HG03280 (cell line): Measurements from ENCODE around the gene CHIT1.

Source experiments
- ATAC-seq: cut with Tn5 transposase; IDR thresholded peaks from one replicate; pipeline ENCODE4 v1.9.1; 2021; ENCODE audit warnings: mild to moderate bottlenecking, moderate library complexity; ENCODE audit not compliant: unreplicated experiment

The CHIT1 gene

DNA sequence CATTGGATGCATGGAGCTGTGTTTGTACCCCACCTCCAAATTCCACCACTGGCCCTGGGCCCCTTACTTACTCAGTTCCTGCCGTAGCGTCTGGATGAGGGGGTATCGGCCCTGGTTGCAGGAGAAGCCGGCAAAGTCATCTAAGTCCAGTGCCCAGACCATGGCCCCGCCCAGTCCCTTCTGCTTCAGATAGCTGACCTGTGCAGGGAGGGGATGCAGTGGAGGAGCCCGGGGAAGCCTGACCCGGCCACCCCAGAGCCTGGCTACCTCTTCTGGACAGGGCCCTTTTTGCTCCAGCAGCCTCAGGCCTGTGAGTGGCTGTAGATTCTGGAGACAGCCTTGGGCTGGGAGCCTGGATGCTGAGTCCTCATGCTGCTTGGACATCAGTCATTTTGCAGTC lies 11.8 kb downstream of the CHIT1 start:
- ATAC-seq, result no peak

DNA sequence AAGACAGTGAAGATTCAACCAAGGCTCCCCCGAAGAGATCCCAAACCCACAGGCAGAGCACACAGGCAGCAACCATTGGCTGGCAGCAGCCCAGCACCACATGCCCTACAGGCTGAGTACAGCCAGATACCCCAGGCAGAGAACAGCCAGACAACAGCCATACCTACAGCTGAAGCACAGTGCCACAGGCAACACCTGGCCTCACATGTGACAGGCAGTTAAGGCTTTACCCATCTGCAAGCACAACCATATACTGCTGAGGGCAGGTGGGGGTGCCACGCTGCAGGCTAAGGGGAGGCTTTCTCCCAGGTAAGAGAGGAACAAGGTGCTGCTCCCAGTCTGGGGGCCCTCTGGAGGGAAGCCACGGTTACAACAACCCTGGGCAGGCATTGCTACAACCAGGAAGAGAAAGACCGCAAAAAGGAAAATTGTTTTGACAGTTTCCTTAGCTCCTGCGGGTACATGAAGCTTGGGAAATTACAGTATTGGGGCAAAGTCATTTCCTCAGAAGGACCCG lies 12.3 kb downstream of the CHIT1 start:
- no peak for ATAC-seq

DNA sequence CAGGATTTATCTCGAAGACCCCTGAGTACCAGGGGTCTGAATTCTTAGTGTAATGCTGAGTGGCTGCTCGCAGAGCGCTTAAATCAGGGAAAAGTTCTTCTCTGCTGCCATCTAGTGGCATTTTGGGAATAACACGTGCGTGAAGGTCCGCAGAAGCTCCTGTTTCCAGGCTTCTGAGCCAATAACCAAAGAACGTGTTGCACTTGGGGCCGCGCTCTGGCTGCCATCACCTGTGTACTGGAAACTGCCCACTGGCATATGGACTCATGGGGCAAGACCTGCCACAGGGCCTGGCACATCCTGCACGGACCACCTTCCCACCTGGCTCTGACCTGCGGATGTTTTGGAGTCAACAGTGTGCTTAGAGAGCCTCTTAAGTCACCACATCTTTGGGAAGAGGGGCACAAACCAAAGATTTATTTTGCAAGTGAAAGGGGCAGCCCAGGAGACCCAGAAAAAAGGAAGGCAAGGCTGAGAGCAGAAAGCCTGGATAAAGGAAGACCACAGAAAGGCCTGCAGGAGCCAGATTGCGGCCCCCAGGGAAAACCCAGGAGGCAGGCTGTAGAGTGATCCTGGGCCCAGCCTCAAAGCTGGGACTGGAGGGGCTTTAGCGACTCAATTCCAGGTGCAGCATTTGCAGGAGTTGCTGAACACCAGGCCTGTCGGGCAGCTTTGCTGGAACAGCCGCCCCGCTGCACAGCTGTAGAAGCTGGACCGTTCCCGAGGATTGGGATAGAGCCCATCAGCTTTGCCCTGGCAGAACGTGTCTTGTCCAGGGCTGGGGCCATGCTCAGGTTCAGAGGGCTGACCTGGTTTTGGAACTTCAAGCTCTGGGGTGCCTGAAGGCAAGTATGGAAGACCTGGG lies 13.0 kb downstream of the CHIT1 start:
- ATAC-seq, result no peak

DNA sequence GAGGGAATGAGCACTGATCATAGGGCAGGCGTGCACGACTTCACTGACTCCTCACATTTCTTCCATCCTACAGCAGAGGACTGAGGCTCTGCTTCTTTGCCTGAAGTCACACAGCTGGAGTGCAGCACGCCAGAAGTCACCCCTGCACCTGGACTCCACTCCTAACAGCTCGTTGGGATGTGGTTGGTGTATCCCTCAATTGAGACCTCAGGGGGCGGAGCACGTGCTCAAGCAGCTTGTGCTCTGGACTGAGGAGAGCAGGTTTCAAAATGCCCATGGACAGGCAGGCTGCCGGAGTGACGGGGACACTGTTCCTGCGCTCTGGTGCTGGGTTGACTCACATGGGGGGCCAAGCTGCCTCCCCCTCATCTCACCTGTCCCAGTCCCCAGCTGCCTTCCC lies 13.9 kb downstream of the CHIT1 start:
- ATAC-seq, result no peak

DNA sequence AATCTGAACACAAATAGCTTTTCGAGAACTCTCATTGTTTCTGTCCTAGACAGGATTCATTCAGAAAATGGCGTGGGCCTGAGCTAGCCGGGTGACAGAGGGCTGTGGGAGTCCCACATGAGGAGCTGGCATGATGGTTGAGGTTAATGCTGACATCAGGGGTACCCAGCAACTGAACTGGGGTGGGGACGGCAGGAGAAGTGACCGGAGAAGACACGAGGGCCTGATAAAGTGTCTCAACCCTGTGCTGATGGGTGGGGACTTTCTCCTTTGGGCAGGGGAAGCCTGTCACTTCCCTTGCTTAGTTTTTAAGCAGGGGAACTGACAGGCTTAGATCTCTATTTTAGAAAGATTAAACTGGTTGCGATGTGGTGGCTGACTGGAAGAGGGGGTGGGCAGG lies 14.6 kb downstream of the CHIT1 start:
- ATAC-seq, result no peak

DNA sequence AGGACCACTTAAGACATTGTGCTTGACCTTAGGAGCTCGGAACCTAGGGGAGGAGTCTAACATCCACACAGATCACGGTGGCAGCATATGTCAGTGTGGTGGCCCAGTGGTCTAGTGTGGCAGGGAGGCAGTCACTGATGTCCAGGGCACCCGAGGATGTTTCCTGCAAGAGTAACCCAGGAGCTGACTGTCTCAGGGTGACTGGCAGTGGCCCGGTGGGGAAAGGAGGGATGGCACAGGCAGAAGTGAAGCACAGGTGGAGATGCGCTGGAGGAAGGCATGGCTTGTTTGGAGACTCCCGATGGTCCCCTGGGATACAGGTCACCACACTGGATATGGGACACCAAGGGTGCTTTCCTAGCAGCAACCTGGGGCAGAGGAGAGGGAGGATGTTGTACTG lies 16.3 kb downstream of the CHIT1 start:
- no peak for ATAC-seq

DNA sequence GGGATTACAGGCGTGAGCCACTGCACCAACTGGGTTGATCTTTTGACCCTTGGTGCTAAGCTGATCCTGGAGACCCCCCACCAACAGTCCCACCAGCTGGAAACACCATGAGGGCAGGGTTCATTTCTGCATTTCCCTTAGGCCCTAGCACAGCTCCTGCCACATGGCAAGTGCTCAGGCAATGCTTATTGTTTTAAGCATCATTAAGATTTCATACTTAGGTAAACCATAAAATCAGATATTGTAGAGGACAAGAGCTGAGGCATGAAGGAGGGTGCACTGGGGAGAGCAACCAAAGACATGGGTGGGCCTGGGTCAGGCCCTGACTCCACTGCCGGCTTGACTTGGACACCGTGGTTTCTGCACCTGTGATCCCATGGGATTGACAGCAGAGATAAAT lies 17.7 kb downstream of the CHIT1 start:
- ATAC-seq, result no peak

DNA sequence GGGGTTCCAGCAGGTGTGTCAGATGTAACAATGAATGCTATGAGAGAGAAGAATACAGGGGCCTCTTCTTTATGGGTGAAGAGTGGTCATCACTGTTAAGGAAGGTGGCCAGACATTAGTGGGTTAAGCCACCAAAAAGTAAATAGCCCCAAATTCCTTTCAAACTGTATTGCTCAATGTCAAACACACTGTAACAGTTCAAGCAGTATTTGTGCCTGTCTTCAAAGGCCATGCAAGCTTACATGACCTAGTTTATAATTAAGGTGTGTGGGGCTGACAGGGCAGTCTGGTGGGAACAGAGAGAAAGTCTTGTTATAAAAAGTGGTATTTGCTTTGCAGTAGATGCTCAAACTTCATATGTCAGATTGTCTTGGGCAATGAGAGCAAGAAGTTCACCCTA lies 18.5 kb downstream of the CHIT1 start:
- ATAC-seq, result no peak

DNA sequence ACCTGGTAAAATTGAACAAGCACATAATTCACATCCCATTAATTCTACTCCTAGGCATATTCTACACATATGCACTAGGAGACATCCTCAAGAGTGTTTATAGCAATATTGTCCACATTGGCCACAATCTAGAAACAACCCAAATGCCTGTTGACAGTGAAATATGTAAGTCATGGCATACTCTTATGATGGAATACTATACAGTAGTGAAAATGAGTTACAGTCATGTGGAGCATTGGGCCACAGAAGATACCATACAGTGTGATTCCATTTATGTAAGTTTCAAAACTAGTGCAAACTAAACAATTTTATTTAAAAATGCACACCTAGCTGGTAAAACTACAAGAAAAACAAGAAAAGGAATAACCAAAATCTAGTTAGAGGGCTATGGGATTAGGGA lies 19.1 kb downstream of the CHIT1 start:
- ATAC-seq, result no peak

DNA sequence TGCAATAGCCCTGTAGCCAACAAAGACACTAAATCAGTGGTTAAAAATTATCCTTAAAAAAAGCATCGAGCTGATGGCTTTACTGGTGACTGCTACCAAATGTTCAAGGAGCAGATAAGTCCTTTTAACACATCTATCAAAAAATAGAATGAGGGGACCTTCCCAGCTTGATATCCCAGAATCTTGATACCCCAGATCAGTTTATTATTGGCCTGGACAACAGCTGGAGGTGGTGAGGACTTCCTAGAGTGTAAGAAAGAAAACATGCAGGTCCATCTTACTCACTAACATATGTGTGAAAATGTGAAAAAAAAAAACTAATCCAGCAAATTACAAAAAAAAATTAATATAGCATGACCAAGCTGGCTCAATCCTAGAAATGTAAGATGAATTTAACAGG lies 21.3 kb downstream of the CHIT1 start:
- no peak for ATAC-seq

DNA sequence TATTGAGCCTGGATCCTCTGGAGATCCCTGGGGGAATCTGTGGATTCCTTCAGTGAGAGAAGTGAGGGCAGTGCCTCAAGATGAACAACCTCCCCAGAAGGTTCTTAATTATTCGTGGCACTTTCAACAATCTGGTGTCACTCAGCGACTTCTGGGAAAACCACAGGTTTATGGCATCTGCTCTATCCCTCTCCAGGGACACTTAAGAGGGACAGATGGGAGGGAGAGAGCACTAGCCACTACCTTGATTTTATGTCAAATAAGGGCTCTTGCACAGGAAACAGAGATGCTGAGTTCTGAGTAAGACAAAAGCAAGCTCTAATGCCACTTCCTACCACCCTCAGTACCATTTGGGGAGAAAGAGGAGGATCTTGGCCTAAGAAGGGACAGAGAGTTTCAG lies 21.7 kb downstream of the CHIT1 start:
- no peak for ATAC-seq

DNA sequence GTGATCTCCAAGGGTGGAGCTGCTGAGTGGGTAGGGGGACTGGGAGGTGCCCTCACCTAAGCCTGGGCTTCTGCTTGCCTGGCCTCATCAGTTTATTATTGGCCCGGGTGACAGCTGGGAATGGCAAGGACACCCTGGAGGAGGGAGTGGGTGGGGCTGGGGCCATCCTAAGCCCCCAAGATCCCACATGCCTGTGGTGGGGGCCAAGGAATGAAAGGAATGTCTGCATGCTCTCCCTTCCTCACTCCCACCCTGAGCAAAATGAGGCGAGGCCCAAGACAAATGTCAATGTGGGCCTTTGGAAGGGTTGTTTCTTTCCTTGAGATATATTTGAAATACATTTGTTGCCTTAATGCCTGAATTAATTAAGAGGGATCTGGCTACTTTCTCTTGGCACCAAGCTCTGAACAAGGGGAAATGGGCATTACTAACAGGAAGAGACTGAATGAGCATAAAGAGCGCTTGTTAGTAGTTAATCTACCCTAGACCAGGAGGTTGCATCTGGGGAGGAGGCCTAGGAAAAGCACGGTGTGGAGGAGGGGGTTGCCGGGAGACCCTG lies 23.3 kb downstream of the CHIT1 start:
- ATAC-seq, result no peak

DNA sequence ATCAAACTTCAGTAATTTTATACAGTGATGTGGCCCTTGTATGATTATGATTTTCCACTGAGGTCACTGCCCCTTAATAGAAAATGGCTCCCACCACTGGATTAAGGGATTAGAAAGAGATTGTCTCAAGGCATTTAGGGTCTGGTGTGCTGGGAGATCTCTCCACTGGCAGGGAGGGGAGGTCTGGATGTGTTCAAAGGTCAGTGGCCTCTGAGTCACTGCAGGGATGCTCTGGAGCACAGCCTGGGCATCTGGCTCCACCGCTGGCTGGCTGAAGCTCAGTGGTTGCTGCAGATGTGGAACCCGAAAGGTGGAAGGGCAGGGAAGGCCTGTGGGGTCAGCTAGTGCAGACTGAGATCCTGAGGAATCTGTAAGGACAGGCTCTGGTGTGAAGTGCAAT lies 24.7 kb downstream of the CHIT1 start:
- ATAC-seq, result no peak

DNA sequence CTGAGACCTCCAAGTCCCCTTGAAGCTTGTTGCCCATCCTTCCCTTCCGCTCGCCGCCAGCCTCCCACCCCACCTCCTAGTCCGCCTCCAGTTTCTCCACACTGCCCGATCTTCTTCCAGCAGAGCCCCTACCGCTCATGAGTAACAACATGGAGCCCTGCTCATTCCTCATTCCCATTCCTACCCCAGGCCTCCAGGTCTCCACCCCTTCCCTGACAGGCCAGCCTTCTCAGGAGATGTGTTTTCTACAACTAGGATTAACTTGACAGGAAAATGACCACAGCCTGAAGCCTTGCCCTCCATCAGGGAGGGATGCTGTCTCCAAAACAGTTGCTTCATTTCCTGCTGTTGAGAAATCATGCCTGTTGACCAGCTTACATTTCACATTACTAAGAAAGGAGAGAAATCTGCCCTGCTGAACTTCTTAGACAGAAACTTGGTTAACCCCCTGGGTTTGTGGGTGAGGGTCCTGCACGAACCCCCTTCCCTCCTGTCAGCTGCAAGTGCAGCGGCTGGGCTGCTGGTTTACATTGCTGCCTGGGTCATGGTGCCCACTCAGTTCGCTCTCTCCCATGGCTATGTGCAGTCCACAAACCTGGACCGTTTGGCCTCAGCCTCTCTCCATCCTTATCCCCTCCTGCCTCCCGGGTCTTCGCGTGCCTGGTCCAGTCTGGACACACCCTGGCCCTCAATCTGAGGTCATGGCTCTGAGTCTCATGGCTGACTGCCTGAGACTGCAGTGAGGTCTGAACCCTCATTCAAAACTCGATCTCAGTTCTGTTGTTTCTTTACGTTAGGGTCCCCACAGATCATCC lies 26.8 kb downstream of the CHIT1 start:
- ATAC-seq, result no peak

DNA sequence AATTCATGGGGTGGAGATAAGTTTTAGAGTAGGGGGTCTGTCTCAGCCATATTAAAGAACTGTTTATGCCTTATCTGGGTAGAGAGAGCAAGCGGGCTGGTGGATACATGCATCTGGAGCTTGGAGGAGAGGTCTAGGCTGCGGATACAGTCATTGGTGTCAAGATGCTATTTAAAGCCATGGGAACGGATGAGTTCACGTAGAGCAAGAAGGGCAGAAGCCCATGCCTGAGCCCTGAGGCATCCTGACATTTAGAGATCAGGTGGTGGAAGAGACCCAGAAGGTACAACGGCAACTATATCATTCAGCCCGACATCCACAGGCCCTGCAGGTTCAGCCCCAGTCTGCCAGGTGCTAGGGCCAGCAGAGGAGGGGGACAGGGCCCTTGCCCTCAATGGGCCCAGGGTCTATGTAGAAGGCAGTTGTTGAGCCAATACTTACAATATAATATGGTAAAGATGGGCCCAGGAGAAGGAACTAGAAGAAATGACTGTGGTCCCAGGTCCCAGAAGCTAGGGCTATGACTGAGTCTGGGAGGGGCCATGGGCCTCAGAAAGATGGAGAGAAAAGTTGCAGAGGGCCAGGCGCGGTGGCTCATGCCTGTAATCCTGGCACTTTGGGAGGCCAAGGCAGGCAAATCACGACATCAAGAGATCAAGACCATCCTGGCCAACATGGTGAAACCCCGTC lies 27.8 kb downstream of the CHIT1 start:
- no peak for ATAC-seq

DNA sequence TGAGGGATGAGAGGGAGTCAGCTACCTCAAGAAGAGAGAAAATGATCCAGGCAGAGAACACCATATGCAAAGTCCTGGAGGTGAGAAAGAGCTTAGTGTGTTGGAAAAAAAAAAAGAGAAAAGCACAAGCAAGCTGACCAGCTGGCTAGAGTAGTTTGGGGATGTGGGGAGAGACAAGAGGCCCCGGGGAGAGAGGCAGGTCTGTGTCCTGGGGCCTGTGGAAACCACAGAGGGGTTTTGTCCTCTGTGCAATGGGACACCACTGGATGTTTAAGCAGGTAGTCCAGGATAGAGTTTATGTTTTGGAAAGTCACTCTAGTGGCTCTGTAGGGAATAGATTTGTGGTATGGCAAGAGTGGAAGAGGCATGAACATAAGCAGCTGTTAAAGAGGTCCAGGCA lies 28.6 kb downstream of the CHIT1 start:
- no peak for ATAC-seq

DNA sequence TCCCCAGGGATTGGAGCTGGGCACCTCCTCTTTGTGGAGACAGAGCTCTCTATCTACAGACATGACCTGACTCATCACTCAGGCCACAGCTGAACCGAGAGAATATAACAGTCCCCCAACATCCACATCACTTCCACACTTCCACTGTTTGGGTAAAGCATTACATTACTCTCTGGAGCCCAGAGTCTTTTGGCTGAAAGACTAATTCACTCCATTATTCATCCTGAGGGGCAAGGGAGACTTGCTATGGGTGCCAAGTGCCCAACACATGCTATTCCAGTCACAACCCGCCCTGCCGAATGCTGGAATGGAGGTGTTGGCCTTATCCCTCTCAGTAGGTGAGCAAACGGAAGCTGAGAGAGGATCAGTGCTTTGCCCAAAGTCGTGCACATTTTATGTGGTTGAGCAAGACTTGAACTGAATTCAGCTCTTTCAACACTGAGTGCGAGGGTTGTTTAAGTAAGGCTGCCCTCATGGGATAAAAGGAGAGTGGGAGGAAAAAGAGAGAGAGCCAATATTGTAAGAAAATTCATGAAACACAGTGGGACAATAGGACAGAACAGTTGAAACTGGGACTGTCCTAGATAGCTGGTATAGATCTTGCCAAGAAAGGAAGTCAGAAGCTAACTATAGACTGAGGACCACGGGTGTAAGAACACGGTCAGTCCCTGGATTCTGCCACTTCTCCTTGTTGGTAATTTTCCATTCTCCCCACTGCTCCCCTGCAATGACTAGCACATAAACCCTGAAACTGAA lies 29.5 kb downstream of the CHIT1 start:
- ATAC-seq, result no peak

DNA sequence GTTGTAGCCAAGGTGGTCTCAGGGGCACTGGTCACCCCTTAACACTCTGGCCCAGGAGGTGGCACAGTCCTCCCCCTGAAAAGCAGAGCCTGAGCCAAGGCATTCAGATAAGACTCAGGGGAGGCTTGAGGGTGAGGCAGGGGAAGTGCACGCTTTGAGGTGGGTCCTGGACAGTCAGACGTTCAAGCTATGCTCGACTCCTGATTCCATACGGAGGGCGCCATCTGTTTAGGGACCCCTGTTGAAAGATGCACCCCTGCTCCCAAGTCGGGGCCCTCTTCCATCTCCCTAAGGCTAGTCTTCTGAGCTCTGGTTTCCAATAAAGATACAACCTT lies 30.0 kb downstream of the CHIT1 start:
- no peak for ATAC-seq

DNA sequence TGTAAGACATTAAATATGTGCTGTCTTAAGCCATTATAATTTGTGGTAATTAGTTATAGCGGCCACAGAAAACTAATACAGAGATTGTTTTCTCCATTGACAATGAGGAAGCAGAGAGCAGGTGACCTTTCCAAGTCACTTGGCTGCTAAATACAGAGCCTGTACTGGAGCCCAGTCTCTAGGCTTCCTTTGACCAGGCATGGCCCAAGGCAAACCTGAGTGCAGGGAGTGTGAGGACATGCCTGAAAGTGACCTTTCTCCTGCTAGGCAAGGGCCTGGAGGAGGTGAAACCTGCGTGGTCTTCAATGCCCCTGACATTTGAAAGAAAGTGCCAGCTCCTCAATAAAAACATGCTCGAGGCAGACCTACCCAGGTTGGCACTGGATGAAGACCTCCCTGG lies 30.5 kb downstream of the CHIT1 start:
- ATAC-seq, result no peak

DNA sequence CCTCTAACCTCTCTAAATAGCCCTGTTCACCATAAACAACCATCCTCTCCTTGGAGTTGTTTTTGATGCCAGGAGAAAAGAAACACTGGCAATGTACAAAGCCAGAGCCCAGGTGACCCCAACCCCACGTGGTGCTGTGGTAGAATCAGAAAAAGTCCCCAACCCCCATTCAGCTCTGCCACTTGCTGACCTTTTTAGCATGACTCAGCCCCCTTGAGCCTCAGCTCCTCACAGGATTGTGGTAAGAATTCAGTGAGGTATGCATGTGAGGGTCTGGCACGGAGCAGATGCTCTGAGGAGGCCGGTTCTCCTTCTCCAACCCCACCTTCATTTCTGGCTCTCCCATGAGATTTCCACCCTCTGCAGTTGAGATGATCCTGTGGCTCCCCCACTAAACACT lies 31.8 kb downstream of the CHIT1 start:
- ATAC-seq, result no peak

DNA sequence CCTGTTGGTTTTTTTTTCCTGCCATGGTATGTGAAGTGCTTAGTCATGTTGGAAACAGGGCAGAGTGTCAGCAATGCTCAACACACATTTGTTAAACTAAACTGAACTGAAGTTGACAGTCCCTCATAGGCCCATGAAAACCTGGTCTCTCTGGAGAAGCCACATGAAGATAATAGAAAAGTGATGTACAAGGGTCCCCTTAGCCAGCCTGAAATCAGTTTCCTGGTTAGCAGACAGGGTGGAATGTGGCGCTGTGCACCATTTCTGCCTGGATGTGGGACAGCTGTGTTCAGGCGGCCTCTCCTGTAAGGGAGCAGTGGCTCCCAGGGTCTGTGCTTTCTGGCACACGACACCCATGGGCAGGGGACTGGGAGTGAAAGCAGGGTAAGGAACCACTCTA lies 33.1 kb downstream of the CHIT1 start:
- ATAC-seq, result no peak
